GM18861 (cell line): ENCODE measurements around the gene PCDHGA8.
"Not testable (repeated sequence)": the region's sequence is repeated elsewhere in the genome, so short reads cannot be mapped to it uniquely, and the experiment has no call there.

ENCODE experiments used
- ATAC-seq: cut with Tn5 transposase; IDR thresholded peaks from one replicate; pipeline ENCODE4 v1.9.1; 2021; ENCODE audit not compliant: unreplicated experiment

Gene PCDHGA8

DNA sequence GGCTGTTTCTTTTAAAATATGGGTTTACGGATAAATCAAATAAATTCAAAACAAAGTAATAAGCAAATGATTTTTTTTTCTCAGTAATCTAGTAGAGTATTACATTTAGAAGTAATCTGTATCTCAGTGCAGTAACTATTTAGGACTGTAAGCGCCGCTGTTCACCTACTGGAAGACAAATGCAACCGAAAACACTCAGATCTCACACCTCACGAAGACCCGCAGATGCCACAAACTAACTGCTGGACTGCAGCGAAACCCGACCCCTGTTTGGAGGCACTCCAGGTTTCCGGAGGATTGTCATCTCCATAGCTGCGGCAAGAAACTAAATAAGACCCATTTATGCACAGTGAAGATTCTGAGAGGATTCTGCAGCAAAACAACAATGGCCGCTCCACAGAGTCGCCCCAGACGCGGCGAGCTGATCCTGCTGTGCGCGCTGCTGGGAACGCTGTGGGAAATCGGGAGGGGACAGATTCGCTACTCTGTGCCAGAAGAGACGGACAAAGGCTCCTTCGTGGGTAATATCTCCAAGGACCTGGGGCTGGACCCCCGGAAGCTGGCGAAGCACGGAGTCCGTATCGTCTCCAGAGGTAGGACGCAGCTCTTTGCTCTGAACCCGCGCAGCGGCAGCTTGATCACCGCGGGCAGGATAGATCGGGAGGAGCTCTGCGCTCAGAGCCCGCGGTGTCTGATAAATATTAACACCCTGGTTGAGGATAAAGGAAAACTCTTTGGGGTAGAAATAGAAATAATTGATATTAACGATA is at the start of gene PCDHGA8:
Gene PCDHGA8, plus strand, starts transcription at position 205 of the 770 bp plus-strand sequence. Its CDS starts 181 bp downstream, at position 386.
- no peak for ATAC-seq

DNA sequence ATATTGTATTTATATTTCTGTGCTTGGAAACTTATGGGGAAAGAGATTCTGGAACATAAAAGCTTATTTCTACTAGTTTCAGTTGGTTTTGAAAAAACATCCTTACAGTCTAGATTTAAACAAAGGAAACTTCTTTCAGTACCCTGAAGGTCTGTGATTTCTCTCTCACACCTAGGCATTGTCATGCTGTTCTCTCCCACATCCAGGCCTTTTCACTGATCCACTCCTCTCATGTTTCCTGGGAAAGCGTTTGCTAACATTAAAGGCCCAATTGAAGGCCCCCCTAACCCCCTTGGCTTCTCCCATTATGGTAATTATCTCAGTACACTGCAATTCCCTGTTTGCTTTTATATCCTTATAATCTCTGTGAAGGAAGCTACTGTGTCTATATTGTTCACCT is 49.7 kb upstream of the PCDHGA8 start:
- ATAC-seq: no peak

DNA sequence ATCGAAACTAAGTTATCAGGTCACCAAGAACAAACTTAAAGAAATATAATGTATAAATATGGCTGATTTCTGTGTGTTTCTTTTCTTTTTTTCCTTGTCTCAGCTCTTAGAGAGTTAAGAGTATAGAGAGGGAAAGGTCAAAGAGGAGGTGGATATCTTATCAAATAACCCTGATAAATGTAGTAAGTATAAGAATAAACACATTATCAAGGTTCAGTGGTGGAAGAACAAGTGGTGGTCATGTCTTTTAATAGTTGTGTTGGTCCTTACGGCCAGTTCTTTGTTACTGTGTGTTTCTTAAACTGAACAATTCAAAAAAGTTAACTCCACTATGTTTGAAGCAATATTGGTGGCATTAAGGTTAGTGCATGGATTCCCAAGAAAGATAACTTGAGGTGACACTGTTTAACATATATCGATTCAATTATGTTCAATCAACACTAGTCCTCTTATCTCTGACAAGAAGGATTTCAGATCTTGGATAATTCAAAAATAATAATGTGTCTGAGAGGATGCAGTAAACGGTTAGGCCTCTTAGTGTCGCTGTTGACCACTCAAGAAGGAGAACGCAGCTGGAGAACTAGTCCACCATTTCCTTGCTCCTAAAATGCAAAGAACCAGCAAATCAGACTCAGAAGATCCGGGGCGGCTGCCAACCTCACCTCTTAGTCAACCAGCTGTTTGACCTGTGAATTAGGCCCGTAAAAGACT is 49.0 kb upstream of the PCDHGA8 start, which contains the start of gene PCDHGA3:
Gene PCDHGA3, plus strand, starts transcription at position 588 of the 711 bp plus-strand sequence. CDS start 205 bp downstream, outside the sequence.
- ATAC-seq: no peak

DNA sequence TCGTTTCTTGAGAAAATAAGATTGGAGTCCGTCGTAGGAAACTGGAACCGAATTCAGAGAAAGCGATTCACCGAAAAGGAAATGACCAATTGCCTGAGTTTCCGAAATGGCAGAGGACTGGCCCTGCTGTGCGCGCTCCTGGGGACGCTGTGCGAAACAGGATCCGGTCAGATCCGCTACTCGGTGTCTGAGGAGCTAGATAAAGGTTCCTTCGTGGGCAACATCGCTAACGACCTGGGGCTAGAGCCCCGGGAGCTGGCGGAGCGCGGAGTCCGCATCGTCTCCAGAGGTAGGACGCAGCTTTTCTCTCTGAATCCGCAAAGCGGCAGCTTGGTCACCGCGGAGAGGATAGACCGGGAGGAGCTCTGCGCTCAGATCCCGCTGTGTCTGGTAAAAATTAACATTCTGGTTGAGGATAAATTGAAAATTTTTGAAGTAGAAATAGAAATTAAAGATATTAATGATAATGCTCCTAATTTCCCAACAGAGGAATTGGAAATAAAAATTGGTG is 48.4 kb upstream of the PCDHGA8 start:
- ATAC-seq: no peak

DNA sequence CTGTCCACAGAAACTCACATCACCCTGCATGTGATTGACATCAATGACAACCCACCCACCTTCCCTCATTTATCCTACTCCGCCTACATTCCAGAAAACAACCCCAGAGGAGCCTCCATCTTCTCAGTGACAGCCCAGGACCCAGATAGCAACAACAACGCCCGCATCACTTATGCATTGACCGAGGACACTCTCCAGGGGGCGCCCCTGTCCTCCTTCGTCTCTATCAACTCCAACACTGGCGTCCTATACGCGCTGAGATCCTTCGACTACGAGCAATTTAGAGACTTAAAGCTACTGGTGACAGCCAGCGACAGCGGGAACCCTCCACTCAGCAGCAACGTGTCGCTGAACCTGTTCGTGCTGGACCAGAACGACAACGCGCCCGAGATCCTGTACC is 47.1 kb upstream of the PCDHGA8 start:
- ATAC-seq: no peak

DNA sequence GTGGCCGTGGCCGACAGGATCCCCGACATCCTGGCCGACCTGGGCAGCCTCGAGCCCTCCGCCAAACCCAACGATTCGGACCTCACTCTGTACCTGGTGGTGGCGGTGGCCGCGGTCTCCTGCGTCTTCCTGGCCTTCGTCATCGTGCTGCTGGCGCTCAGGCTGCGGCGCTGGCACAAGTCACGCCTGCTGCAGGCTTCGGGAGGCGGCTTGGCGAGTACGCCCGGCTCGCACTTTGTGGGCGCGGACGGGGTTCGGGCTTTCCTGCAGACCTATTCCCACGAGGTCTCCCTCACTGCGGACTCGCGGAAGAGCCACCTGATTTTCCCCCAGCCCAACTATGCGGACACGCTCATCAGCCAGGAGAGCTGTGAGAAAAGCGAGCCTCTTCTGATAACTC is 46.4 kb upstream of the PCDHGA8 start:
- not testable (repeated sequence) for ATAC-seq

DNA sequence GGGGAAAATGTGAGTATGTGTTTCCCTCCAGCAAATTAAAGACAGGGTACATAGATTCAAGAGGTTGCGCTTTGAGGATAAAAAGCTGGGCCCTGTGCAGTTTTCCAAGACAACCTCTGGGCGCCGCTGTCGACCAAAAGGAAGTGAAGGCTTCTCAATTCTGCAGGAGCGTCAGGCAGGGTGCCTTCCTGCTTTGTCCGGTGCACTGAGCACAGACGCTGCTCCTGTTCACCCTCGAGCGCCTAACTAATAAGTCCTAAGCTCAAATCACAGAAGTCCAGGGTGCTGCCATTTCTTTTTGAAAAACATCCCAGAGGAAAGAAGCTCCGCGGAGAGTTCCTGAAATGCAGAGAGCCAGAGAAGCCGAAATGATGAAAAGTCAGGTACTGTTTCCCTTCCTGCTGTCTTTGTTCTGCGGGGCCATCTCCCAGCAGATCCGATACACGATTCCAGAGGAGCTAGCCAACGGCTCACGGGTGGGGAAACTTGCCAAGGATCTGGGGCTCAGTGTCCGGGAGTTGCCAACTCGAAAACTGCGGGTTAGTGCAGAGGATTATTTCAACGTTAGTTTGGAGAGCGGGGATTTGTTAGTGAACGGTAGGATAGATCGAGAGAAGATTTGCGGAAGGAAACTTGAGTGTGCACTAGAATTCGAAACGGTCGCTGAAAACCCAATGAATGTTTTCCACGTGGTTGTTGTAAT is 42.4 kb upstream of the PCDHGA8 start, which contains the start of gene PCDHGB1:
Gene PCDHGB1, plus strand, starts transcription at position 183 of the 703 bp plus-strand sequence. Its CDS starts 162 bp downstream, at position 345.
- no peak for ATAC-seq

DNA sequence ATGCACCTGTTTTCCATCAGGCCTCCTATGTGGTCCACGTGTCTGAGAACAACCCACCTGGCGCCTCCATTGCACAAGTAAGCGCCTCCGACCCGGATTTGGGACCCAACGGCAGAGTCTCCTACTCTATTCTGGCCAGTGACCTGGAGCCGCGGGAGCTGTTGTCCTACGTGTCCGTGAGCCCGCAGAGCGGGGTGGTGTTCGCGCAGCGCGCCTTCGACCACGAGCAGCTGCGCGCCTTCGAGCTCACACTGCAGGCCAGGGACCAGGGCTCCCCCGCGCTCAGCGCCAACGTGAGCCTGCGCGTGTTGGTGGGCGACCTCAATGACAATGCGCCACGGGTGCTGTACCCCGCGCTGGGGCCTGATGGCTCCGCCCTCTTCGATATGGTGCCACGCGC is 40.8 kb upstream of the PCDHGA8 start:
- no peak for ATAC-seq

DNA sequence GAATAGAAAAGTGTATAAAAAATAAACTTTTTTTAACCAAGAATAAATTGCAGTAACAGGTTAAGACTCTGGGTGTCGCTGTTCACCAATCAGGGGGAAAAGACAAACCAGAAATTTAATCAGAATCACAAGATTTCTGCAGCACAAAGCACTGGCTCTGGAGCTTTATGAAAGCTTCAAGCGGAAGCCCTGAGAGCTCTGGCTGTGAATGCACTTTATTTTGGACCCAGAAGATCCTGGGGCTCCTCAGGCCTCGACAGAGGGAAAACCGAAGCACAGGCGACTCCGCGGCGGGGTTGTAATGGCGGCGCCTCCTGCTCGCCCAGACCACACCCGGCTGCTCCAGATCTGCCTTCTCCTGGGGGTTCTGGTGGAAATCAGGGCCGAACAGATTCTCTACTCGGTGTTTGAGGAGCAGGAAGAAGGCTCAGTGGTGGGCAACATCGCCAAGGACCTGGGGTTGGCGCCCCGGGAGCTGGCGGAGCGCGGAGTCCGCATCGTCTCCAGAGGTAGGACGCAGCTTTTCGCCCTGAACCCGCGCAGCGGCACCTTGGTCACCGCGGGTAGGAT is 37.4 kb upstream of the PCDHGA8 start, which contains the start of gene PCDHGA4:
Gene PCDHGA4, plus strand, starts transcription at position 122 of the 570 bp plus-strand sequence. Its CDS starts 87 bp downstream, at position 209.
- no peak for ATAC-seq

DNA sequence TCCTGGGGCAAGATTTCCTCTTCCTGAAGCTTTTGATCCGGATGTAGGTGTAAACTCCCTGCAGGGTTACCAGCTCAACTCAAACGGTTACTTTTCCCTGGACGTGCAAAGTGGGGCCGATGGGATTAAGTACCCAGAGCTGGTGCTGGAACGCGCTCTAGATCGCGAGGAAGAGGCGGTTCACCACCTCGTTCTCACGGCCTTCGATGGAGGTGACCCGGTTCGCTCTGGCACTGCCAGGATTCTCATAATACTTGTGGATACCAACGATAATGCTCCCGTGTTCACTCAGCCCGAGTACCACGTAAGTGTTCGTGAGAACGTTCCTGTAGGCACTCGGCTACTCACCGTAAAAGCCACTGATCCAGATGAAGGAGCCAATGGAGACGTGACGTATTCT is 36.8 kb upstream of the PCDHGA8 start:
- ATAC-seq: no peak

DNA sequence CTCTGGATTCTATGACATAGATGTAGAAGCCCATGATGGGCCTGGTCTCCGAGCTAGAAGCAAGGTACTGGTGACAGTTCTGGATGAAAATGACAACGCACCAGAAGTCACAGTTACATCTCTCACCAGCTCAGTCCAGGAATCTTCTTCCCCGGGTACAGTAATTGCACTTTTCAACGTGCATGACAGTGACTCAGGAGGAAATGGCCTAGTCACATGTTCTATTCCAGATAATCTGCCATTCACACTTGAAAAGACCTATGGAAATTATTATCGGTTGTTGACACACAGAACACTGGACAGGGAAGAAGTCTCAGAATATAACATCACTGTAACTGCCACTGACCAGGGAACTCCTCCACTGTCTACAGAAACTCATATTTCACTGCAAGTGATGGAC is 36.3 kb upstream of the PCDHGA8 start:
- no peak for ATAC-seq

DNA sequence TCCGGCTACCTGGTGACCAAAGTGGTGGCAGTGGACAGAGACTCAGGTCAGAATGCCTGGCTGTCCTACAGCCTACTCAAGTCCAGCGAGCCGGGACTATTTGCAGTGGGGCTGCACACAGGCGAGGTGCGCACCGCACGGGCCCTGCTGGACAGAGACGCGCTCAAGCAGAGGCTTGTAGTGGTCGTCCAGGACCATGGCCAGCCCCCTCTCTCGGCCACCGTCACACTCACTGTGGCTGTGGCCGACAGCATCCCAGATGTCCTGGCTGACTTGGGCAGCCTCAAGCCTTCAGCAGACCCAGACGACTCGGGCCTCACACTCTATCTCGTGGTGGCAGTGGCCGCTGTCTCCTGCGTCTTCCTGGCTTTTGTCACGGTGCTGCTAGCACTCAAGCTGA is 35.5 kb upstream of the PCDHGA8 start:
- no peak for ATAC-seq

DNA sequence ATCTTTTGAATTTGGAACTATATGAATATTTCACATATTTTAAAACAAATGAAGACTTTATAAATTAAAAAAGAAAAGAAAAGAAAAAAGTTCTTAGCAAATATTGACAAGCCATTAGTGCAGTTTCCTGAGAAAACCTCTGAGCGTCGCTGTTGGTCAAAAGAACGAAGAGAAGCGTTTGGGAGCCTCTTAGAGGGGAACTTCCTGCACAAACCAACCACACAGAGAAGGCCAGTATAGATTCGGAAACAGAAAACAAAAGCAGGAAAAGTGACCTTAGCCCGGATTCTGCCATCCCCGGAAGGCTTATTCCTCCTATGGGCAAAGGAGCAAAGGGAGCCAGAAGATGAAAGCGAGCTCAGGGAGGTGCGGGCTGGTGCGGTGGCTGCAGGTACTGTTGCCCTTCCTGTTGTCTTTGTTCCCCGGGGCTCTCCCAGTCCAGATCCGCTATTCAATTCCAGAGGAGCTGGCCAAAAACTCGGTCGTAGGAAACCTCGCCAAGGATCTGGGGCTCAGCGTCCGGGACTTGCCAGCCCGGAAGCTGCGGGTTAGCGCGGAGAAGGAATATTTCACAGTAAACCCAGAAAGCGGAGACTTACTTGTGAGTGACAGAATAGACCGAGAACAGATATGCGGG is 32.5 kb upstream of the PCDHGA8 start, which contains the start of gene PCDHGB2:
Gene PCDHGB2, plus strand, starts transcription at position 205 of the 637 bp plus-strand sequence. Its CDS starts 142 bp downstream, at position 347.
- ATAC-seq: no peak

DNA sequence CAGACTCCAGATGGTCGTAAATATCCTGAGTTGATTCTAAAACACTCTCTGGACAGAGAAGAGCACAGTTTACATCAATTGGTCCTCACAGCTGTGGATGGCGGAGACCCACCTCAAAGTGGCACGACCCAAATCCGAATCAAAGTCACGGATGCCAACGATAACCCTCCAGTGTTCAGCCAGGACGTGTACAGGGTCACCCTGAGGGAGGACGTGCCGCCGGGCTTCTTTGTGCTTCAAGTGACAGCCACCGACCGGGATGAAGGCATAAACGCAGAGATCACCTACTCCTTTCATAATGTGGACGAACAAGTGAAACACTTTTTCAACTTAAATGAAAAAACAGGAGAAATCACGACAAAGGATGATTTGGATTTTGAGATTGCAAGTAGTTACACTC is 31.7 kb upstream of the PCDHGA8 start:
- ATAC-seq: no peak

DNA sequence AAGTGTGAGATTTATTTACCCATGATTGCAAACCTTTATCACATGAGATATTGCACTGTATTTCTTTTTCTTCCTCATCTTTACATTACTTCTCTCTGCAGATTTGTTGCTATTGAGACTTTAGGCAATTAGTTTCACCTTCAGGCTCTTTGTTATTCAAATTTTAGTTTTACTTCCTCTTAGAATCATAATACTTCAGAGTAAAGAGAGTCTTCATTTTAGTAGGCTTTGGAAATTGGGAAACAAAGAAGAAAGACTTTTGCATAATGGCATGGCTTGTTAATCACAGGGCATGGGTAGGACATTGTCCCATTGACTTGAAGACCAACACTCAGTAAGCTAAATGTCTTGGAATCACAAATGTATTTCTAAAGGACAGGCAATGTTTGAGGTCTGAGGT is 29.7 kb upstream of the PCDHGA8 start:
- ATAC-seq: no peak

DNA sequence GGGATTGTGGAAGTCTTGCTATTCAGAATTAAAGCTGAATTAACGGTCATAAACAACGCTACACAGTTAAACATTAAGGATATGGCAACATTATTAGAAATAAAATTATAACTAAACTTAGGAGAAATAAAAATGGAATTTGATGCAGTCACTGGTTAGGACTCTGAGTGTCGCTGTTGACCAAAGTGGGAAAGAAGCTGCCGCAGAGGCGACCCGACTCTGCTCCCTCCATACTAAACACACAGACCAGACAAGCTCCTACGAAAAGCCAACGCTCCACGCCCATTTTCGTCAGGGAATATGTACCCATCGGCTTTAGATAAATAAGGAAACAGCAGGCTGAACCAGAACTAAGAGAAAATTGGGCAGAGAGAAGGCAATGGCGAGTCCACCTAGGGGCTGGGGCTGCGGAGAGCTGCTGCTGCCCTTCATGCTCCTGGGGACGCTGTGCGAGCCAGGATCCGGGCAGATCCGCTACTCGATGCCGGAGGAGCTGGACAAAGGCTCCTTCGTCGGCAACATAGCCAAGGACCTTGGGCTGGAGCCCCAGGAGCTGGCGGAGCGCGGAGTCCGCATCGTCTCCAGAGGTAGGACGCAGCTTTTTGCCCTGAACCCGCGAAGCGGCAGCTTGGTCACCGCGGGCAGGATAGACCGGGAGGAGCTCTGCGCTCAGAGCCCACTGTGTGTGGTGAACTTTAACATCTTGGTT is 28.3 kb upstream of the PCDHGA8 start, which contains the start of gene PCDHGA5:
Gene PCDHGA5, plus strand, starts transcription at position 211 of the 709 bp plus-strand sequence. Its CDS starts 169 bp downstream, at position 380.
- ATAC-seq: no peak

DNA sequence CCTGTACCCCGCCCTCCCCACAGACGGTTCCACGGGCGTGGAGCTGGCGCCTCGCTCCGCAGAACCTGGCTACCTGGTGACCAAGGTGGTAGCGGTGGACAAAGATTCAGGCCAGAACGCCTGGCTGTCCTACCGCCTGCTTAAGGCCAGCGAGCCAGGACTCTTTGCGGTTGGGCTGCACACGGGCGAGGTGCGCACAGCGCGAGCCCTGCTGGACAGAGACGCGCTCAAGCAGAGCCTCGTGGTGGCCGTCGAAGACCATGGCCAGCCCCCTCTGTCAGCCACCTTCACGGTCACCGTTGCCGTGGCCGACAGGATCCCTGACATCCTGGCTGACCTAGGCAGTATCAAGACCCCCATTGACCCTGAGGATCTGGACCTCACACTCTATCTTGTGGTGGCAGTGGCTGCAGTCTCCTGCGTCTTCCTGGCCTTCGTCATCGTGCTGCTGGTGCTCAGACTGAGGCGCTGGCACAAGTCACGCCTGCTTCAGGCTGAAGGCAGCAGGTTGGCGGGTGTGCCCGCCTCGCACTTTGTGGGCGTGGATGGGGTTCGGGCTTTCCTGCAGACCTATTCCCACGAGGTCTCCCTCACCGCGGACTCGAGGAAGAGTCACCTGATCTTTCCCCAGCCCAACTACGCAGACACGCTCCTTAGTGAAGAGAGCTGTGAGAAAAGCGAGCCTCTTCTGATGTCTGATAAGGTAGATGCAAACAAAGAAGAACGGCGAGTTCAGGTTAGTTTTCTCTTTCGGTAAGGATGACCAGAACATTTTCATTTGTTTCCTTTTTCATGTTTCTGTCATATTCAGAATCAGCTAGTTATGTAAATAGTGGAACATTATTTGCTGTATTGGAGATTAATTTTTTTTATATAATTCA is 26.2 kb upstream of the PCDHGA8 start:
- no peak for ATAC-seq
